Measurements from ENCODE around the gene FOXJ2.
"Not testable (repeated sequence)": the region's sequence is repeated elsewhere in the genome, so short reads cannot be mapped to it uniquely, and the experiment has no call there.

Gene FOXJ2

DNA sequence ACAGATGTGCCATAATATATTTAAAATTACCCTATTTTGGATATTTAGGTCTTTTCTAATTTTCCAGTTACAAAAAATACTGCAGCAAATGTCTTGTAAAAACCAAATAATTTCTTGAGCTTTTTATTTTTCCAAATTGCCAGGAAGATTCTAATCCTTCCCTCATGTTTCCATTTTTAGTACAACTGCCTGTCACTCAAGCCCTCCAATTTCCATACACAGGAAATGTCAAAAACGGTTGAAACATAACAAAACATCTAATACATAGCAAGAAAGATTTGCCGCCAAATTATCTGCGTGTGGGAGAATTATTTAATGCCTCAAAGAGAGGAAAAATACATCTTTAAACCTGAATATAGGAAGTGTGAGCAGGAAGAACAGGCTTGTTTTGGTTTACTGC lies 2.3 kb upstream of the FOXJ2 start:
- no peak for DNase-seq (ENCODE audit: low spot score)

DNA sequence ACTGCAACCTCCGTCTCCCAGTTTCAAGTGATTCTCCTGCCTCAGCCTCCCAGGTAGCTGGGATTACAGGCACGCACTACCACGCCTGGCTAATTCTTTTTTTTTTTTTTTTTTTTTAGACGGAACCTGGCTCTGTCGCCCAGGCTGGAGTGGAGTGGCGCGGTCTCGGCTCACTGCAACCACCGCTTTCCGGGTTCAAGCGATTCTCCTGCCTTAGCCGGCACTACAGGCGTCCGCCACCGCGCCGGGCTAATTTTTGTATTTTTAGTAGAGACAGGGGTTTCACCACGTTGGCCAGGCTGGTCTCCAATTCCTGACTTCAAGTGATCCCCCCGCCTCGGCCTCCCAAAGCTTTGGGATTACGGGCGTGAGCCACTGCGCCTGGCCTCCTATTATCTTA lies 1.5 kb upstream of the FOXJ2 start:
- DNase-seq (ENCODE audit: low spot score): not testable (repeated sequence)

DNA sequence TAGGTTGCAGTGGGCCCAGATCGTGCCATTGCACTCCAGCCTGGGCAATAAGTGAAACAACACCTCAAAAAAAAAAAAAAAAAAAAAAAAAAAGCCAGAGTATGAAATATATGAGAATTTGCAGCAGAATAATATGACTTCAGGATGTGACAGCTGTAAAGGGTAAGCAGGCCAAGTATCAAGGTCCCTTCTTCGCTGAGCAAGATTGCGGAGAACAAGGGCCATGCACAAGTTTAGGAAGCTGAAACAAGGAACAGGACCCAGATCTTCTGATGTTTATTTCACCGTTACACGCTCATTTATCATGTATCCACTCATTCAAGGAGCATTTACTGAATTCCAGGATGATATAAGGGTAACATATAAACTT lies 659 bp upstream of the FOXJ2 start:
- DNase-seq (ENCODE audit: low spot score): no peak

DNA sequence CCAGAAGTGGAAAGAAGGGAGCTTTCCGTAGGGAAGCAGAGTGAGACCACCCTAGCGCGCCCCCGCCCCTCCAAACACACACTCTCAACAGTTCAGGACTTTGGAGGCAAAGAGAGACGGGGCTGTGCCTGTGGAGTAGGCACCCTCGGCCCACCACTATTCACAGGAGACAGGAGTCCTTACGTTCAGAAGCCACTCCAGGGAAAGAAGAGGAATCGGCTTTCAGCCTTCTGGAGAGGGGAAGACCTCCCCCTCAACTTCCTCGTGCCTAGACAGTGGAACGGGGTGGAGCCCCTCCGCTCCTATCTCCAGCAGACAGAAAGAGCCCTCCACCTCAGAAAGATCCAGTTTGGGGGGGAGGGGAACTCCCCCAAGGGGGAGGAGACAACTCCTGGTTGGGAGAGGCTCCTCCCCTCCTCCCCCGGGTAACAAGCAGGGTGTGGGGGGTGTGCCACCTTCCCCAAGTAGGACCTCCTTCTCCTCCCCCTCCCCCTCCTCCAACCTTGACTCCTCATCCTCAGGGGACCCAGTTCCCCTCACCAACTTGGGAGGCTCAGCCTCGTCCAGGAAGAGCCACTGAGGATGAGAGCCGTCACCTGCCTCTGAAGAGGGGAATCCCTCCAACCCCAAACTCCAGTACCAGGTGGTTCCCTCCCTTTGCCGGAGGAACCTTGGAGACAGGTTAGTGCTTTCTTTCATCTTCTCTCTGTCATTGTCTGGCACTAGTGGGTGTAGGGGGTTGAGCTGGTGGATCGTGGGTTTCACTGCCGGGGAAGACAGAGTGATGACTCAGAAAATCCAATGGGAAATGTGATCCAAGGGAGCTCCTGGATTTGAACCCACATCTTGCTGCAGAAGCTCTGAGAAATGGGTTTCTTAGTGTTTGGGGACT lies 883 bp downstream of the FOXJ2 start:
- DNase-seq (ENCODE audit: low spot score): peak; percentile 41

DNA sequence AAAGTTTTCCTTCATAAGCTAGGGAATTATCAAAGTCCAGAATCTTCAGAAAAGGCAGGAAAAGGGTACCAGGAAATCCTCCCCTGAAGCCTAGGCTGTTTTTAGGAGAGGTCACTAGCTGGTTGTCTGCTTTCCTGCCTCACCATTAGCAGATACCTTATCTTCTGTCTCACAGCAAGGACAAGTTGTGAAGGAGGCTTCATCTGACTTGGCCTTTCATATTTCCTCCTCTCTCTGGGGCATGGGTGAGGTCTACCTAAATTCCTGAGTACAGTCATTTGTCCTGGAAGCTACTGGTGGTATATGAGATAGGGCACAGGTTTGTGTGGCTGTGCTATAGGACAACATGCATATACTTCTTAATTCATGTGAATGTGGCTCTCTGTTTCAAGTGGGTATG lies 2.3 kb downstream of the FOXJ2 start:
- DNase-seq (ENCODE audit: low spot score): no peak

DNA sequence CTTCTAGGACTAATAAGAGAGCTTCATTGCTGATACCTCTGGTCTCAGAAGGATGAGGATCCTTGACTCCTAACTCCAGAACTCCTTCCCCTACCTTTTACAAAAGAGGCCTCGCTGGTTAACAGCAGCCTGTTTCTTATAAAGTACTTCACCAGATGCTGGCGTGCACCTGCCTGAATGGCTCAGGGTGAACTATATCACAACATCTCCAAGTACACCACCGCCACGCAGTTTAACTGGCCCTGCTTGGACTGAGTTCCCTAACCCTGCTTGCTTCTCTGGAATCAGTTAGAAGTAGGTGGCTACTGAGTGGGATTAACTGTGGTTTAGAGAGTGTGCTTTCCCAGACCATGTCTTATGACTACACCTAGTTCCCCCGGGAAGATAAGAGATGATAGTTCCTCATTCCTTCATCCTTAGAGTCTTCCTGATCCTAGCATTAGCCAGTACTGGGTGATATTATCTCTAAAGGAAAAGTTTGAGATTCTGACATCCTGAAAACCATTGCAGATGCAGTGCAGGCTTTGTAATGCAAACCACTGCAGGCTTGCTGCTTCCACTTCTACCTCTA lies 3.0 kb downstream of the FOXJ2 start:
- no peak for DNase-seq (ENCODE audit: low spot score)

DNA sequence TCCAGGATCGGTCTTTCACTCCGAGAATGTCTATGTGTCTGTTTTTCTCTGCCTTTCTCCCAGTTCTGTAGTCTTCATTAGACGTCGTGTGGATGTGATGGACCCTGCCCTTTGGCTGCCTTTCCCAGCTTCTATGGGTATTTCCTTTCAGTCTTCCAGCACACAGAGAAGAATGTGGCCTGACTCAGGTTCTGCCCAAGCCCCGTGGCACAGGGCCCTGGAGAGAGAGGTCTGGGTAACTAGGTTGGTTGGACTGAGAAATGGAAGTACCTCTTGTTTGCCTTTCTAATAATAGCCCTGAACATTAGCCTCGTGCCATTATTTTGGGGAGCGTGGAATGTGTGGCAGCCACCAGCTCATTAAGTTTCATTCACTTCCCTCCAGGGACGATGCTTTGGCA lies 3.8 kb downstream of the FOXJ2 start:
- no peak for DNase-seq (ENCODE audit: low spot score)

DNA sequence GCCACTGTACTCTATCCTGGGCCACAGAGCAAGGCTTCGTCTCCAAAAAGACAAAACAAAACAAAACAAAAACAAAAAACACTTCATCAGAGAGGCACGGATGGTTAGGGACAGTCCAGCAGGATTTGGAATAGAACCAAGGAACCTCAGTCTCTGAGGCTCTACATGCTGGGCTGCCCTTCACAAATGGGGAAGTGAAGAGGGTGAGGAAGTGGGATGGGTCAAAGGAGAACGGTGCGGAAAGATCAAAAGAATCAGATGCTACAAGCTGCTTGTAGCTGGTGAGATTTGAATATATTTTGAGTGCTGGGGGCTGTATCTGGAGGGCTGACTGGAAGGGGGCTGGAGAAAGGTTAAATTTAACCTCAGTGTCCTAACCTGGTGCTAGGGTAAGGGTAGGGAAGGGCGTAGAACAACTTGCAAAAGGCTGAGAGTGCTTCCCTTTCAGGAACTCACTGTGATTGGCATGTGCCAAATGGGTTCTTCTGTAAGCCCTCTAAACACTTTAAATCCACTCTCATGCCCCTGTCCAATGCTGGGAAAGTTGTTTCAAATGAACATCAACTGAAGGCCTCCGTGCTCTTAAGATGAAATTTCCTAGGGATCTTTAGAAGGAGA lies 4.6 kb downstream of the FOXJ2 start:
- peak; percentile 70 for DNase-seq (ENCODE audit: low spot score)

DNA sequence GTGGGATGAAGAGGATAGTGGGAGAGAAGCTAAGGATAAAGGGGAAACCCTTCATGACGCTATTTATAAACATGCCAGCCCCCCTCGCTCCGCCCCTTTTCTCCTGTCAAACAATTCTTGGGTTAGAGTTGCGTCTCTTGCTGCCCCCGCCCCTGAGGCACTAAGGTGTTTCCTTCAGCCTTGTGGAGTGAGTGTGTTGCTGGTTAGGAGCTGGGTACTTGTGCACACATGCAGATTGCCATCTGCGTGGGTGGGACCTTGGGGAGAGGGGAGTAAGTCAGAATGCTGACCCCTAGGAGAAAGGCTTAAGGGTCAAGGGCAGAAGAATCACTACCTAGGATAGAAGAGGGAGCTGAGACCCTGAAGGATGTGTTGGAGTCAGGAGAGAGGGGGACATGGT lies 5.4 kb downstream of the FOXJ2 start:
- DNase-seq (ENCODE audit: low spot score): no peak

DNA sequence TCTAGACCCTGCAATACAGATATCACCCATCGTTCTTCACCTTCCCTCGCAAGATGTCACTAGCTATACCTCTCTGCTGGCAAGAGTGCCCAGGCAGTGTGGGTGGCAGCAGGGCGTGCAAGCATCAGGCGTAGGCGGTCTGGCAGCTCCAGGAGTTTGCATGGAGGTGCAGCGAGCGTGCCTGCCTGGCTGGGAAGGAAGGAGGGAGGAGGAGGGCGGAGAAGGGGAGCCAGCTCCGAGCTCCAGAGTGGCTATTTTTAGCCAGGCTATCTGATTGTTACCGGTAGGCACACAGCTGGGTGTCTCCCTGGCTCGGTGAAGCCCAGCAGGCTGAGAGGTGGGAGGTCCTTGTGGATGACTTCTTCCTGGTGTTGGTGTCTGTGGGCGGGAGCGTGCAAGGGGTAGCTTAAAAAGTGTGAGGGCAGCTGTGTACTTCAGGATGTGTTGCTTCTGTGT lies 6.2 kb downstream of the FOXJ2 start:
- DNase-seq (ENCODE audit: low spot score): no peak

DNA sequence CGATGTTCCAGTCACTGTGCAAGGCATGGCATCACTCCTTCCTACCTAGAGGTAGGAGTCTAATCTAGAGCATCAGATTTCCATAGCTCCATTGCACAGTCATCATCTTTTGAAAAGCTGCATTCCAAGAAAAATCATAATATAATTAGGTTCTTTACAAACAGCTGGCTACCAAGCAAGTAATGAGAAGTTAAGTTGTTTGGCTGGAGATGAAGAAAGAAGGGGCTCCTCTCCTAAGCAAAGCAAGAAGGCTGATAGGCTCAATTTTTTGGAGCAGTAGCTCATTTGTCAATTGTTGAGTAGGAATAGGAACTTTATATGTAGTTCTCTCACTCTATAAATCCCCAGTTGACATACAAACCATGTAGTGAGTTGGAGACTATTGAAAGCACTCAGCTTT lies 8.3 kb downstream of the FOXJ2 start:
- no peak for DNase-seq (ENCODE audit: low spot score)

DNA sequence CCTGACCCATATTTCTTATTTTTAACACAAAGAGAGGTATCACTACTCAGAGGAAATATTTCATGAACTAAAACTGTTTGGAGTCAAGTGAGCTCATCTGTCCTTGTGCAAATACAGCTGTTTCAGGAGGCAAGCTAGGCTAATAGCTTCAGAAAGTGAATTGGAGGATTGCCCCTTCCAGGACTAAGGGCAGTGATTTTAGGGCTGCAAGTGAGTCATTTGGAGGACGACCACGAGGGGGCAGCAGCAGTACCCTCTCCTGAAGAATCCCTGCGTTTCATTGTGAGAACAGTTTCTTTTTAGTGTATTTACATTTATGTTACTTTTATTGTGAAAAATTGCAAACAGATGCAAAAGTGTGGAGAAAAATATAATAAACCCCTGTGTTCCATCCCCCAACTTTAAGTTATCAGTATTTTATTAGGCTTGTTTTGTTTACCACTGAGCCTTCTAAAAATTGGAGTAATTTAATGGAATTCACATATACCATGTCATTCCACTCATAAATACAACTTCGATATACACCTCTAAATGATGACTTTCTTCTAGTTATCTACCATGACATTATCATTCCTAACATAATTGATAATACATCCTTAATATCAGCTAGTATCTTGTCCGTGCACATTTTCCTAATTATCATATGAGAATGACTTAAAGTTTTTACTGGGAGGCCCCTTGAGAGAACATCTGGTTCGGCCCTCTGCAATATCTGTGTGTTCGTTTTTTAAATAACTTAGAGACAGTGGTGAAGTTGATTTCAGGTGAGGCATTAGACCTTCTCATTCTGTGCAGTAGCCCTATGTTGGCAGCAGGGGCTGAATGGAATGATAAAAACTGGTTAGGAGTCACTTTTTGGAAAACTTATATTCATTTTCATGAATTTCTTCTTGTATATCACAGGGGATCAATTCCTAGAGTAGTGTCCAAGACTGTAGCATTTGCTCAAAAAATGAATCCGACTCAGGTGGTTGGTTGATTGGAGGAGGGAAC lies 13.7 kb downstream of the FOXJ2 start:
- peak; percentile 83 for DNase-seq (ENCODE audit: low spot score)

DNA sequence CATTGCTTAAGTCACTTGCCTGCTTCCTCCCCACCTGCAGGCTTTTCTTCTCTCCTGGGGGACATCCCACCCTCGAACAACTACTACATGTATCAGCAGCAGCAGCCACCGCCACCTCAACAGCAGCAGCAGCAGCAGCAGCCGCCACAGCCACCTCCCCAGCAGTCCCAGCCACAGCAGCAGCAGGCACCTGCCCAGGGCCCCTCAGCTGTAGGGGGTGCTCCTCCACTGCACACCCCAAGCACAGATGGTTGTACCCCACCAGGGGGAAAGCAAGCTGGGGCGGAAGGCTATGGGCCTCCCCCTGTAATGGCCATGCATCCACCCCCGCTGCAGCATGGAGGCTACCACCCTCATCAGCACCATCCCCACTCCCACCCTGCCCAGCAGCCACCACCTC lies 15.3 kb downstream of the FOXJ2 start:
- no peak for DNase-seq (ENCODE audit: low spot score)

DNA sequence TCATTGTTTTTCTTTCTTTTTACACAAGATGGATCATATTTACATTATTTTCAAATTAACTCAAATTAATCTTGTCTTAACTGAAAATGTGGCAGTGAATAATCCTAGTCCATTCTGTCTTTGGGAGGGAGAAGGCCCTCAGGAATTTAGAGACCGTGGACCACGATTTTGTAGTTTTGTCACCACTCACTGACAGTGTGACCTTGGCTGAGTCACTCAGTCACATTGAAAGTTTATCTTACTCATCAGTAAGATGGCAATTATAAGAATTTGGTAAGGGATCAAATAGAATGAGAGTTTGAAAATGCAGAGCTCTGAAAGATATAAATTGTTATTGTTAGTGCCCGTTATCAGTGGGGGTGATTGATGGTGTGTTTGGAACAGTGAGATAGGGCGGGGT lies 16.4 kb downstream of the FOXJ2 start:
- DNase-seq (ENCODE audit: low spot score): no peak

DNA sequence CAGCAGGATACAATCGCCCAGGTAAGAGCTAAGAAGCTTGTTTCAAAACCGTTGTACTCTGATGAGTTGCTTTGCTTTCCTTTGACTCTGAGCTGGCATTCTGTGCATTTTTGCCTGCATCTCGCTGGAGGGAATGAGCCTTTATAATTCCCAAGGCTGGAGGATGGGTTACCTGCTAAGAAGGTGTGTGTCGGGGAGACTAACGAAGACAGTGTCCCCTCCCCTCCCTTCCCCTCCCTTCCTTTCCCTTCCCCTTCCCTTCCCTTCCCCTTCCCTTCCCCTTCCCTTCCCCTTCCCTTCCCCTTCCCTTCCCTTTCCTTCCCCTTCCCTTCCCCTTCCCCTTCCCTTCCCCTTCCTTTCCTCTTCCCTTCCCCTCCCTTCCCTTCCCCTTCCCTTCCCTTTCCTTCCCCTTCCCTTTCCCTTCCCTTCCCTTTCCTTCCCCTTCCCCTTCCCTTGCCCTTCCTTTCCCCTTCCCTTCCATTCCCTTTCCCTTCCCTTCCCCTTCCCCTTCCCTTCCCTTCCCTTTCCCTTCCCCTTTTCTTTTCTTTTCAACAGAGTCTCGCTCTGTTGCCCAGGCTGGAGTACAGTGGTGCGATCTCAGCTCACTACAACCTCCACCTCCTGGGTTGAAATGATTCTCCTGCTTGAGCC lies 18.2 kb downstream of the FOXJ2 start:
- no peak for DNase-seq (ENCODE audit: low spot score)

DNA sequence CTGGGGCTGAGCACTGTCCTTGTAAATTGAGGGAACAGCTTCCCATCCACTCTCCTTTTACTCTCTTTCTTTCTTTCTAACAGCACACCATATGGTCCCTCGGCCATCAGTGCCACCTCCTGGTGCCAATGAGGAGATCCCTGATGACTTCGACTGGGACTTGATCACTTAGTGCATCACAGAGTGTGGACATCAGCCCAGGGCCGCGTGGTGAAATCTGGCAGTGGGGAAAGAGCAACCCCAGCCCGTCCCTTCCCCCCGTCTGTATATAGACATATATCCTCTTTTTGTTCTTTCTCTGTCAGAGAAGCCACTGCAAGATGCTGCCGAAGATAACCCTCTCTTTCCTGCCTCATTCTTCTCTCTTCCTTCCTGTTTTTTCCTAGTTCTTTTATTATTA lies 20.2 kb downstream of the FOXJ2 start:
- no peak for DNase-seq (ENCODE audit: low spot score)

DNA sequence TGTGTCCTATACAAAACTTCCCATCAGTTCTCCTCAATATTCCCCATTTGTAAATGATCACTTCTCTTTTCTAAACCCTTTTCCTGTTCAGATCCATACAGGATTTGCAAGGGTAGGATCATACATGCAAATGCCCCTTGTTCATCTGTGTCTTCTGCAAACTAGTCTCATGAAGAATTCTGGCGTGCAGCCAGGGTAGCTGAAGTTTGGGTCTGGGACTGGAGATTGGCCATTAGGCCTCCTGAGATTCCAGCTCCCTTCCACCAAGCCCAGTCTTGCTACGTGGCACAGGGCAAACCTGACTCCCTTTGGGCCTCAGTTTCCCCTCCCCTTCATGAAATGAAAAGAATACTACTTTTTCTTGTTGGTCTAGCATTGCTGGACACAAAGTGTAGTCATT lies 22.3 kb downstream of the FOXJ2 start:
- no peak for DNase-seq (ENCODE audit: low spot score)

DNA sequence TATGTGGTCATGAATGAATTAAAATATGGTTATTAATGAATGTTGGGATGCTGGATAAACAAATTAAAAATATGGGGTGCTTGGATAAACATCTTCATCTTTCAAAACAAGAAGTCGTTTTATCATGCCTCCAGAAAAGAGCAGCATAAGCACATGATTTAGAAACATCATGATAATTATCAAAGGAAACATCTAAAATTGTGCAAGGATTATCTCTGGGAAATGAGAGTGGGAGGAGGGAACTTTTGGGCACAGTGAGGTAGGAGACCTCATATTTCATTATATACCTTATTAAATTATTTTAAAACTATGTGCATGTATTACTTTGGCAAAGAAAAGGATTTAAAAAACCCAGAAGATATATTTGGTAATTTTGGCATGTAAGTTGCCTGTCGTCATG lies 24.8 kb downstream of the FOXJ2 start:
- no peak for DNase-seq (ENCODE audit: low spot score)

DNA sequence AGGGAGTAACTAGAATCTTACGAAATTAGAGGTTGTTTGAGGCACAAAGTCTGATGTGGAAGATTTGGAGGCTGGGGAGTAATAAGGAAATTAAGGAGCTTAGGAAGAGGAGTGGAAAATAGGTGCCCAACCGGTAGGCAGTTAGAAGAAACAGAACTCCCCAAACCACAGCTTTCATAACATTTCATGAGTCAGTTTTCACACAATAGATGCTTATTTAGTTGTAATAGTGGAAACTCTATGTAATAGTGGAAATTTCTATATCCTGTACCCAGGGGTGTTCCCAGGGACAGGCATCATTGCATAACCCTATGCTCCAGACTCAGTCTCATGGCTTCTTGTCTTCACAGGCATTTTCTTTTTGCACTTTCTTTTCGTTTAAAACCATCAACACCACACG lies 25.3 kb downstream of the FOXJ2 start:
- DNase-seq (ENCODE audit: low spot score): no peak

DNA sequence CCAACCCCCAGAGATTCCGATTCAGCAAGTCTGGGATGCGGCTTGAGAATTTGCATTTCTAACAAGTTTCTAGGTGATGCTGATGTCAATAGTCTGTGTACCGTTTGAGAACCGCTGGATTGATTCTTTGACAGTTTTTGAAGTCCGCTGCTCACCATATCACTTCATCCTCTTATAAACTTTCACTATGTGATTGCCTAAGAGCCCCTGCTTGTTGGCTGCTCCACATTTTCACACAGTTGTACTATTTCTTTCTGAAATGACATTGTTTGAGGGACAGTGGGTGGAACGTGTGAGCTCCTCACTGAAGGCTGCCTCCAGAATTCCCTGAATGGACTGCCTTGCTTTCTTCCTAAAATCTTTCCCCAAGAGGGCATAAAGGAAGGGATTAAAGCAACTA lies 26.0 kb downstream of the FOXJ2 start:
- DNase-seq (ENCODE audit: low spot score): no peak

DNA sequence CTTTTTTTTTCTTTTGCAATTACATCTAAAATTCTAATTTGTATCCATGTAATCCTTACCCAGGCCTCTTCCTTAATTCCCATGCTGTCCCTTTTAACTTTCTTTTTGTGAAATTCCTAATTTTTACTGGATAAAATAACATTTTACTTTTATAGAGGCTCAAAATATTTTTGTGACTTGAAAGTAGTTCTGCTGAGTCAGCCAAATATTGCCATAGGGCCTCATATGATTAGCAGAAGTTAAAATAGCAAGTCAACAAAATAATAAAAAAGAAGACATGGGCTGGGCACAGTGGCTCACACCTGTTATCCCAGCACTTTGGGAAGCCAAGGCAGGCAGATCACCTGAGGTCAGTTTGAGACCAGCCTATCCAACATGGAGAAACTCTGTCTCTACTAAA lies 31.6 kb downstream of the FOXJ2 start:
- DNase-seq (ENCODE audit: low spot score): no peak
